ENCODE results near the gene ORC5.
A peak's percentile ranks its signal among the peaks of the same experiment; 100 is the strongest.

Gene ORC5

DNA sequence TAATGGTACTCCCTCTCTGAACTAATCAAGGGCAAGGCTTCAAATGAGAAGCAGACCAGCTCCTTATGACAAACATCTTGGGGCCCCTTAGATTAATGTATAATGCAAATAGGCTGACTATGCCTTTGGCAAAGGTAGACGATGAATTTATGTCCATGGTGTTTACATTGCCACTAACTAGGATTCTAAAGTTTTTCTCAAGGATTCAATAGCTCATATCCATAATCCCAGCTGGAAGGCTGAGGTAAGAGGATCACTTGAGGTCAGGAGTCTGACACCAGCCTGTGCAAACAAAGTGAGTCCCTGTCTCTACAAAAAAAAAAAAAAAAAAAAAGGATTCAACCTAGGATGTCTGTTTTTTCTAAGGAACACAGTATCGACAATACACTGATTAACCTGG lies 96.5 kb downstream of the ORC5 start:
- ChIA-PET CTCF (no interaction called here), POLR2A (no interaction called here)
- Histone ChIP-seq H3K27ac (ENCODE audit: extremely low read depth, low read depth, low read length) (no peak overlapping the region), H3K4me1 (ENCODE audit: control insufficient read depth, insufficient read depth, low read length) (no peaks in the 10 kb centered on the region), H3K36me3 (ENCODE audit: control insufficient read depth in 2 of 2, insufficient read depth in 1 of 2, low read length in 2 of 2) (no peaks in the 10 kb centered on the region), H3K4me3 (ENCODE audit: low read depth, low read length) (no peak overlapping the region), H3K9me3 (ENCODE audit: control insufficient read depth, insufficient read depth, low read depth, low read length) (no peaks in the 10 kb centered on the region)
- TF ChIP-seq REST (tag by site-specific recombination; IDR thresholded peaks at IDR 0.05): no peak
- TF ChIP-seq ZNF169 (tag by site-specific recombination; IDR thresholded peaks at IDR 0.05): no peak
- TF ChIP-seq ZNF292 (tag by site-specific recombination; IDR thresholded peaks at IDR 0.05; ENCODE audit: borderline replicate concordance, low read depth): no peak
- no peak for TF ChIP-seq WT1 (tag by site-specific recombination; IDR thresholded peaks at IDR 0.05)
- TF ChIP-seq ZNF776 (tag by site-specific recombination; IDR thresholded peaks at IDR 0.05; ENCODE audit: borderline replicate concordance): no peak
- TF ChIP-seq ZNF19 (tag by site-specific recombination; IDR thresholded peaks at IDR 0.05; ENCODE audit: low read depth): no peak
- TF ChIP-seq GLIS2 (tag by site-specific recombination; IDR thresholded peaks at IDR 0.05): no peak

DNA sequence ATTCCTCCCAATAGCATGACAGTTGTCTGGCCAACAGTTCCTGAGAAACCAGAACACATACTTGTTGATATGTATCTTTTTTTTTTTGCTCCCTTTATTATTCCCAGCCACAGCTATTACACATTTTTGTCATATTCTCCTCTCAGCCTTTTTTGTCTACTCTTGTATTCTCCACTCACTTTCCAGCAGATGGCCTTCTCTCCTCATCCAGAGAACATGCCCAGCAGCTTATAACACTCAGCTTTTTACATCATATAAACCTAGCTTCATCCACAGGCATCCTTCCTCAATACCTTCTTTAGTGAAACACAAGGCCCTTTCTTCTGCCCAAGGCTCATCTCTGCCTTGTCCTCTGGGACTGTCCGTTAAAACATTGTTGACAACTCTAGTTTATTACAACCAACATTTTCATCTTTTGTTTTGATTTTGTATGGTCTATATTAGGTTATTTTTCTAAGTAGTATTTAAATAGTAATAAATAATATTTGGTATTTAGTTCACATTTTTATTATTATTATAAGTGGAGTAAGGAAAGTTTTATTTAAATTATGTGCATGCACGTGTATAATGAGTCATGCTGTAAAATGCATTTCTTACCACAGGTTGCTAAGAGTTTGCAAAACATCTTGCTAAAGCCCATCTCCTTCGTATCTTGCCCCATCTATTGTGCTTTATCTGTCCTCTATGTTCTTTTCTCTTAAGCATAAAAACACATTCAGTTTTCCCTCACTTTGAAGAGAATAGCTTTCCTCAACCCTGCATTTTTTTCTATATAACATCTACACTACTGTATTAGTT lies 101.5 kb downstream of the ORC5 start:
- Histone ChIP-seq H3K4me3 (ENCODE audit: low read depth, low read length) (no peak overlapping the region), H3K36me3 (ENCODE audit: control insufficient read depth in 2 of 2, insufficient read depth in 1 of 2, low read length in 2 of 2) (no peaks in the 10 kb centered on the region), H3K9me3 (ENCODE audit: control insufficient read depth, insufficient read depth, low read depth, low read length) (no peaks in the 10 kb centered on the region), H3K4me1 (ENCODE audit: control insufficient read depth, insufficient read depth, low read length) (no peaks in the 10 kb centered on the region), H3K27ac (ENCODE audit: extremely low read depth, low read depth, low read length) (no peak overlapping the region)
- POLR2A ChIA-PET: no interaction called here
- CTCF ChIA-PET: interaction anchor here (0.6 to 0.7 kb wide), 3 partner anchors 17 to 531 kb away, joined by 3 read pairs; no protein-coding TSS in a partner anchor
- TF ChIP-seq ZNF654 (tag by site-specific recombination; IDR thresholded peaks at IDR 0.05; ENCODE audit: low read depth): peak; percentile 28; the same call in 1 of the 2 replicates
- TF ChIP-seq, protein P1, sequence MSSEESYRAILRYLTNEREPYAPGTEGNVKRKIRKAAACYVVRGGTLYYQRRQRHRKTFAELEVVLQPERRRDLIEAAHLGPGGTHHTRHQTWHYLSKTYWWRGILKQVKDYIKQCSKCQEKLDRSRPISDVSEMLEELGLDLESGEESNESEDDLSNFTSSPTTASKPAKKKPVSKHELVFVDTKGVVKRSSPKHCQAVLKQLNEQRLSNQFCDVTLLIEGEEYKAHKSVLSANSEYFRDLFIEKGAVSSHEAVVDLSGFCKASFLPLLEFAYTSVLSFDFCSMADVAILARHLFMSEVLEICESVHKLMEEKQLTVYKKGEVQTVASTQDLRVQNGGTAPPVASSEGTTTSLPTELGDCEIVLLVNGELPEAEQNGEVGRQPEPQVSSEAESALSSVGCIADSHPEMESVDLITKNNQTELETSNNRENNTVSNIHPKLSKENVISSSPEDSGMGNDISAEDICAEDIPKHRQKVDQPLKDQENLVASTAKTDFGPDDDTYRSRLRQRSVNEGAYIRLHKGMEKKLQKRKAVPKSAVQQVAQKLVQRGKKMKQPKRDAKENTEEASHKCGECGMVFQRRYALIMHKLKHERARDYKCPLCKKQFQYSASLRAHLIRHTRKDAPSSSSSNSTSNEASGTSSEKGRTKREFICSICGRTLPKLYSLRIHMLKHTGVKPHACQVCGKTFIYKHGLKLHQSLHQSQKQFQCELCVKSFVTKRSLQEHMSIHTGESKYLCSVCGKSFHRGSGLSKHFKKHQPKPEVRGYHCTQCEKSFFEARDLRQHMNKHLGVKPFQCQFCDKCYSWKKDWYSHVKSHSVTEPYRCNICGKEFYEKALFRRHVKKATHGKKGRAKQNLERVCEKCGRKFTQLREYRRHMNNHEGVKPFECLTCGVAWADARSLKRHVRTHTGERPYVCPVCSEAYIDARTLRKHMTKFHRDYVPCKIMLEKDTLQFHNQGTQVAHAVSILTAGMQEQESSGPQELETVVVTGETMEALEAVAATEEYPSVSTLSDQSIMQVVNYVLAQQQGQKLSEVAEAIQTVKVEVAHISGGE (tag by site-specific recombination; conservative IDR thresholded peaks at IDR 0.05; ENCODE audit: low read depth): no peak
- TF ChIP-seq ZNF571 (tag by site-specific recombination; IDR thresholded peaks at IDR 0.05): no peak
- peak; percentile 38; the same call in 1 of the 2 replicates for TF ChIP-seq CTCF (tag by site-specific recombination; IDR thresholded peaks at IDR 0.05)

- Histone ChIP-seq H3K4me1 (ENCODE audit: control insufficient read depth, insufficient read depth, low read length) (no peaks in the 10 kb centered on the region), H3K36me3 (ENCODE audit: control insufficient read depth in 2 of 2, insufficient read depth in 1 of 2, low read length in 2 of 2) (no peaks in the 10 kb centered on the region), H3K4me3 (ENCODE audit: low read depth, low read length) (no peak overlapping the region), H3K9me3 (ENCODE audit: control insufficient read depth, insufficient read depth, low read depth, low read length) (no peaks in the 10 kb centered on the region), H3K27ac (ENCODE audit: extremely low read depth, low read depth, low read length) (no peak overlapping the region)
- no peak for TF ChIP-seq ZNF544 (tag by site-specific recombination; IDR thresholded peaks at IDR 0.05)
- no peak for TF ChIP-seq SP2 (tag by site-specific recombination; IDR thresholded peaks at IDR 0.05)
- peak; percentile 72 for TF ChIP-seq SCRT1 (tag by site-specific recombination; IDR thresholded peaks at IDR 0.05; ENCODE audit: borderline replicate concordance)
- no peak for TF ChIP-seq ZNF248 (tag by site-specific recombination; IDR thresholded peaks at IDR 0.05)
- TF ChIP-seq SCRT2 (tag by site-specific recombination; IDR thresholded peaks at IDR 0.05): peak; percentile 72
- CTCF ChIA-PET: interaction anchor here (0.8 kb wide), 1 partner anchor 109 kb away, joined by 3 read pairs; the partner anchor contains the start of gene ORC5
- POLR2A ChIA-PET: no interaction called here
Measured at GRCh38 chr7:104098890-104099289, 108.9 kb downstream of the ORC5 start.

Measured in HEK293 (cell line).